SU-DHL-6 (cell line): ENCODE results near the gene COQ2.

ENCODE experiments used
- EZH2phosphoT487 ChIP-seq: fragments of 200-600 bp; sonication (generic), shearing (Covaris generic); conservative IDR thresholded peaks from 2 replicates; pipeline ENCODE4 v1.6.1; 2018; ENCODE audit warnings: mild to moderate bottlenecking, antibody characterized with exemption, low read length, moderate library complexity, mixed read lengths
- TF ChIP-seq, protein P1 (sequence below): fragments of 200-600 bp; sonication (generic); IDR thresholded peaks from one replicate; pipeline ENCODE4 v1.5.1; 2017; ENCODE audit warnings: antibody characterized with exemption, mild to moderate bottlenecking, low read length, moderate library complexity; ENCODE audit not compliant: insufficient read depth, poor library complexity, severe bottlenecking

DNA sequence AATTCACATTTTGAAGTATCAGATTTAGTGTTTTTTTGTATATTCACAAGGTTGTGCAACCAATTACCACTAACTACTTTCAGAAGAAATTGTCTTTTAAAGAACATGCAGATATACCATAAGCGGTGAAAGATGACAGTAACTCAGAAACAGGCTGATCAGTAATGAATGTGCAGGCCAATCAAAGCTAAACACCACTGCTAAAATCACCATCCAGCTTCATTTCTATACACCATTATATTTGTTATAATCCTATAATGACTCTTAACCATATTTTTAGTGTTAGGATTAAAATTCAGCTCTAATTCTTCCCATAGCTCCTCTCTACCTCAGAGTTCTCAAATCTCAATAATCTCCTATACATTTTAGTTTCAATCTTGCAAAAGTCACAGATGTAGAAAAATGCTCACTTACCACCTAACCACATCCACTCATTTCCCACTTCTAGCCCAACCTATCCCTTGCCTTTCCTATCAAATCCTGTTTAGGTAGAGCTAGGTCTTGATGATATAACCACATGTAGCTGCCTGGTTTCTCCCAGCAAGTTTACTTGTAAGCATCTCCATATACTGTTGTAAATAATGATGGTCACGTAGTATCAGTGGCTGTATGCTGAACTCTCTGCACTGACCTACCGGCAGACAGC is 16.6 kb downstream of the COQ2 start:
- TF ChIP-seq, protein P1, sequence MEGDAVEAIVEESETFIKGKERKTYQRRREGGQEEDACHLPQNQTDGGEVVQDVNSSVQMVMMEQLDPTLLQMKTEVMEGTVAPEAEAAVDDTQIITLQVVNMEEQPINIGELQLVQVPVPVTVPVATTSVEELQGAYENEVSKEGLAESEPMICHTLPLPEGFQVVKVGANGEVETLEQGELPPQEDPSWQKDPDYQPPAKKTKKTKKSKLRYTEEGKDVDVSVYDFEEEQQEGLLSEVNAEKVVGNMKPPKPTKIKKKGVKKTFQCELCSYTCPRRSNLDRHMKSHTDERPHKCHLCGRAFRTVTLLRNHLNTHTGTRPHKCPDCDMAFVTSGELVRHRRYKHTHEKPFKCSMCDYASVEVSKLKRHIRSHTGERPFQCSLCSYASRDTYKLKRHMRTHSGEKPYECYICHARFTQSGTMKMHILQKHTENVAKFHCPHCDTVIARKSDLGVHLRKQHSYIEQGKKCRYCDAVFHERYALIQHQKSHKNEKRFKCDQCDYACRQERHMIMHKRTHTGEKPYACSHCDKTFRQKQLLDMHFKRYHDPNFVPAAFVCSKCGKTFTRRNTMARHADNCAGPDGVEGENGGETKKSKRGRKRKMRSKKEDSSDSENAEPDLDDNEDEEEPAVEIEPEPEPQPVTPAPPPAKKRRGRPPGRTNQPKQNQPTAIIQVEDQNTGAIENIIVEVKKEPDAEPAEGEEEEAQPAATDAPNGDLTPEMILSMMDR = no peak
- no peak for TF ChIP-seq EZH2phosphoT487
